ENCODE measurements around the gene MEF2A.

Gene MEF2A

DNA sequence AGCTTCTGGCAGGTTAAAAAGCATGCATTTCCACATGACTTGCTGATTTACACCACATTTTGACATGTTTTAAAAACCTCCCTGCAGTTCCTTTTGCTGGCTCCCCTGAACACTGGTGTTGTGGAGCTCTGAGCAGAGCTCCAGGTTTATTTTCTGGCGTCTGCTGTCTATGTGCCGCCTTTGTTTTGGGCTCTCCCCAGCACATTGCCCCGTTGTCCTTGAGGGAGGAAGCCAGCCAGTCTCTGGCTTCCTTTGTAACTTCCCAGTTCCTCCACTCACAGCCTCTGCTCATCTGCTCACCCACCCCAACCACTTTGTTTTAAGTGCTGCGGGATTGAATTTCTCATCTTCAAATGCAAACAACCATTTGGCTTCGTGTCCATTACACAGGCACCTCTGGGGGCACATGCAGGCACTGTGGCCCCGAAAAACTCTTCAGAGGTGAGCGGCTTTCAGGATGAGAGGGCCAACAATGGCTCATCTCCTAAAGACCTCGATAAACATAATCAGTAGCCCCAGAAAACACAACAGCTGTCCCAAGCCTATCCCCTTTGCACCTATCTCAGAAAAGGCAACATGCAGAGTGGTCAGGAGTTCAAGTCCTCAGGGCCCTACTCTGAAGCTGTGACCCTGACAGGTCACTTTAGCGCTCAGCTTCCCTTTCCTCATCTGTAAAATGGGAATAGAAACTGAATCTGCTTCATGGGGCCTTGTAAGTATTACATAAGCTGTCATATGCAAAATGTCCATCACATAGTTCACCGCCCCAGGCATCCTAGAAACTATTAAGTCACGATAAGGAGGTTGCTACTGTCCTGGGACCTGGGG is 1.3 kb upstream of the MEF2A start:
- DNase-seq, result peak; percentile 79

DNA sequence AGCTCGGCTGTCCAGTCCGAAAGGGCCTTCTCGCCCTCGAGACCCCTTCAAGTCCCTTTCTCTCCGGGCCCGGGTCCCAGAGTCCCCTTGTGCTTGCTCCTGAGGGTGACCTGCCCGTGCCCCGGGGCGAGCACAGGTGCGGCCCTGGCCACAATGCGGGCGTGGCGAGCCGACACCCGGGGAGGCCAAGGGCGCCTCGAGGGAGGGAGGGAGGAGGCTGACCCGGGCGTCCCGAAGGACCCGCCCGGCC is 810 bp upstream of the MEF2A start:
- no peak for DNase-seq

DNA sequence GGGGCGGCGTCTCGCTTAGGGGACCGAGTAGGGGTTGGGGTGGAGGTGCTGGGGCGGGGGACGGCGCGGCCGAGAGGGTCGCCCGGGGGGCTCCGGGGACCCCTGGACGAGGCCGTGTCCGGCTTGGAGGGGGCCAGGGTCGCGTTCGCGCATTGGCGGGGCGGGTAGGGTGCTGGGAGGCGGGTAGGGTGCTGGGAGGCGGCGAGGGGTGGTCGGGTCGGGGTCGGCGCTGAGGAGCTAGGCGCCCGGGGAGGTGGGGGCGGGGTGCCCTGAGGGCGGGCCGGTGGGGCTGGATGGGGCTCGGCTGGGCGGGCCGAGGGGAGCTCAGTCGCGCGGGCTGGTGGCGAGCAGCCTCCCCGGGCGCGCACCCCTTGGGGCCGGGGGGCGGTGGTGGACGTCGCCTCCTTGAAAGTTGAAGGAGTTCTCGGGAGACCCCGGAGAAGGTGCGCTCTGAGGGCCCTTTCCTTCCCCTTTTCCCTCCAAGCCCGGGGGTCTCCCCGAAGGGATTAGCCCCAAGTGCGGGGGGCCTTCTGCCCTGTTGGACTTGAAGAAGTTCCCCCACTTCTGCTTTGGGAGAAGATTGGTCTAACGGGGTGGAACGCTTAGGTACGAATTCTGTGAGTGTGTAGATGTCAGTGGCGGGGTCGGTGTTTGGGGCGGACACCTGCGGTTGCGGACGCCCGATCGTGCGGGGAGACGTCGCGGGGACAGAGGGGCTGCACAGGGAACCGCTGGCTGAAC is 543 bp downstream of the MEF2A start:
- peak; percentile 28 for DNase-seq

DNA sequence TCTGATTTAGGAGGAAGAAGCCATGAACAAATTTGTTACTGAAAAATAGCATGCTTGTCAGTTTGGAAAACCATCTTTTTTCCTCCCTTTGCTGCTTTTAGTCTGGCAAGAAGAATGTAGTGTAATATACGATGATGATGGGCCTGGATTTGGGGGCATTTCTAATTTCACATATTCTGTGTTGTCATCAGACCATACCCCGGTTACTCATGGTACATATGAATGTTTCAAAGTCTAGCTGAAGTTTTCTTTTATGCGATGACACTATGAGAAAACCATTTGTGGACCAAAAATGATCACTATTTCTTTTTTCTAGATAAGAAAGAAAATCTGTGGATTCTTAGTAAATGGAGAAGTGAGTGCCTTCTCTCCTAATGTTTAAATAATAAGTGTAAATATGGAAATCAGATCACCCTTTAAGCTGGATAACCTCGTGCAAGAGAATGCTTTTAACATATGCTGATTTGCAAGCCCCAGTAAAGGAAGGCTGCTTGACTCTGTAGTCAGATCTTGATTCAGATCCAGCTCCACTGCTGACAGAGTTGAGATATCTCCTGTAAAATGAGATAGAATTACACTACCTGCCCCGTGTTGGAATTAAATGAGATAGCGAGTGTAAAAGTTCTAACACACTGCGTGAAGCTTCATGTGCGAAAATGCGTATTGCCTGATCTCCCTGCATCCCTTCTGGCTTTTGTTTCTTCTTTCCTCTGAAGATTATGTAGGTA is 3.0 kb downstream of the MEF2A start:
- no peak for DNase-seq

DNA sequence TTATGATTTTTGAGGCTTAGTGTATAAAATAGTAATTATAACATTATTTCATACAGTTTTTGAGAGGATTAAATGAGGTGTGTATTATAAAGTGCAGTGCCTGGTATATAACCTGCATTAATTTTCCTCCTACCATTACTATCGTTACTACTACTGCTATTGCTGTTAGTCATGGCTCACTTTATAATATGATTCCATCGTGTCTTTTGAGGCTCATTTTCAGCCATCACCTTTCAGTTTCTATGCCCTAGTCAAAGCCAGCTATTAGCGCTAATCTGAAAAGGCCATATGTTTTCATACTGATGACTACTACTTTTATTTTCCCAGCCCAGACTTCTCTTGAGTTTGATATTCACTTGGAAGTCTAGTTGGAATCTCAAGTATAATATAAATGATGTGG is 5.5 kb downstream of the MEF2A start:
- DNase-seq, result no peak

DNA sequence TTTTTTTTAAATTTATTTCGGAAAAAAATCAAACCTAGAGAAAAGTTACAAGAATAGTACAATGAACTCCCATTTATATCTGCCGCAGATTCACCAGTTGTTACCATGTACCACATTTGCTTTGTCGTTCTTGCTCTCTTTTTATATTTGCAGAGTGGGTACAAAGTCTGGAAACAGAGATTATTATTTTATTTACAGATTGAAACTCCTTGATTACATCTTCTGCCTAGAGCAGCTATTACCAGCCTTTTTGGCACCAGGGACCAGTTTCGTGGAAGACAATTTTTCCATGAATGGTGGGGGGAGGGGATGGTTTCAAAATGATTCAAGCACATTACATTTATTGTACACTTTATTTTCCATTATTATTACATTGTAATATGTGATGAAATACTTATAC is 8.3 kb downstream of the MEF2A start:
- no peak for DNase-seq

DNA sequence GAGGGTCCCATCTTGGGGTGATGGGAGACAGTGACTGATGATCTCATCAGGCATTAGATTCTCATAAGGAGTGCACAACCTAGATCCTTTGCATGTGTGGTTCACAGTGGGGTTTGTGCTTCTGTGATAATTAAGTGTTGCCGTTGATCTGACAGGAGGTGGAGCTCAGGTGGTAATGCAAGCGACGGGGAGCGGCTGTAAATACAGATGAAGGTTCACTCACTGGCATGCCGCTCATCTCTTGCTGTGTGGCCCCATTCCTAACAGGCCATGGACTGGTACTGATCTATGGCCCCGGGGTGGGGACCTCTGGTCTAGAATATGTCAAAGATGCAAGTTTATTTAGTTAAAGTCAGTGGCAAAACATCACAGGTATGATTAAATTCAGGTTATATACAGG is 8.7 kb downstream of the MEF2A start:
- no peak for DNase-seq

DNA sequence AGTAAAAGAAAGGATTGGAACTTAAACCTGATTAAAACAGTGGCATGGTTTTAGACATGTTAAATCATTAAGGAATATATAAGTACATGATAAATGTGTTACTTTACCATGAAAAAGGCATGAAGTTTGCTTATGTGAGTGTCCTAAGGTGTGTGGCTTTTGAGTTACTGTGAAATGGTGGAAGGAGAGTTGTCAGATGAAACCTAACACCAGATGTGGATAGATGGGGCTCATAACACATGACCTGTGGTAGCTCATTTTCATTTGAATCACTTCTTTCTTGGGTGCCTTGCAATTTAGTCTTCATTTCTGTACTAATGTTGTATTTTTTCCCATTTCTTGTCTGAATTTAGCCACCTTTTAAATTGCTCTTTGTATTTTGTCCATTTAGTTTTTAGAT is 13.0 kb downstream of the MEF2A start:
- DNase-seq, result no peak

DNA sequence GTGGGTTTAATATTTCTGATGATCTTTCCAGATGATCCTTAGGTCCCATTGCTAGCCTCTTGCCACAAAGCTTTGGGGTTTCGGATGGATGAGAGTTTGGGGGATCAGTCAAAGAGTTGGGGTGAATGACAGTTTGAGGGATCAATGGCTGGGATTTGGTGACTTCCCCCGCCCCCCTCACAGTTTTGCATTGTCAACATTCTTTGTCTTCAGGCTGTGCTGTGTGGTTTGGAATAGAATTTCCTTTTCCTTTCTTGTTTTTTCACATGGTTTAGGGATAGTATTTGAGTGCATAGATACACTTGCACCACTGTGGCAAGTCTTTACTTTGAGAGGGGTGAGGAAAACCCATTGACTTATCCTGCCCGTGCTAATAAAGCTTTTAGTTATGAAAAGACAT is 14.3 kb downstream of the MEF2A start:
- DNase-seq, result no peak

DNA sequence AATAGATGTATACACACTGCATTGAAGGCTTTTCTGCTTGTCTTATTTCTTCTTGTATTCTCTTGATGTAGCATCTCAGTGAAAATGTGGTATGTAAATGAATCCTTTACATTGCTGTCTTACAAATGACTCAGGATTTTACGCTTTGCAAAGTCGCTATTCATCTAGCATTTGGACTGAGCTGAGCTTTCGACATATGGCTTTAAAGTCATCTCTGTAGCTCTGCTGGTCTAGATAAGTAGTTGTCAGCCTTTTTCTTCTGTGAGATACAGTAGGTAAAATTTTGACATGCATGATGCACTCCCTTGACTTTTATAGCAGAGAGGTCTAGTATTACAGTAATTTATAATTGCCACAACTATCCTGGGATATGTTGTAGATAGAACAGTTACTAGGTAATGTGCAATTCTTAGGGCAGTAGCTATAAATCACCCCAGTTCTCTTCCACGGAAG is 16.8 kb downstream of the MEF2A start:
- no peak for DNase-seq

DNA sequence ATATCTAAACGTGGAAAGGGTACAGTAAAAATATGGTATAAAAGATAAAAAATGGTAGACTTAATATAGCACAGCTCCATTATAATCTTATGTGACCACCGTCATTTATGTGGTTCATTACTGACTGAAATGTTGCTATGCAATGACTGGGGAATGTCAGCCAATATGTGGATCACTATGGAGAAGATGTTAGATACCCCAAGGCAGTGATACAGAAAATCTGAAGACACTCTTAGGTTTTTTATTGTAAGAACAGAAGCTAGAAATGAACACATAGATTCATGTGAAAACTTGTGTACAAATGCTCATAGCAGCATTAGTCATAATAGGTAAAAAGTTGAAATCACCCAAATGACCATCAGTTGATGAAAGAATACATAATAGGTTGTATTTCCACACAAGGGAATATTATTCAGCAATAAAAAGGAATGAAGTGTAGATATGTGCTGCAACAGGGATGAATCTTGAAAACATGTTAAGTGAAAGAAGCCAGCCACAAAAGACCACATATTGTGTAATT is 18.4 kb downstream of the MEF2A start:
- no peak for DNase-seq

DNA sequence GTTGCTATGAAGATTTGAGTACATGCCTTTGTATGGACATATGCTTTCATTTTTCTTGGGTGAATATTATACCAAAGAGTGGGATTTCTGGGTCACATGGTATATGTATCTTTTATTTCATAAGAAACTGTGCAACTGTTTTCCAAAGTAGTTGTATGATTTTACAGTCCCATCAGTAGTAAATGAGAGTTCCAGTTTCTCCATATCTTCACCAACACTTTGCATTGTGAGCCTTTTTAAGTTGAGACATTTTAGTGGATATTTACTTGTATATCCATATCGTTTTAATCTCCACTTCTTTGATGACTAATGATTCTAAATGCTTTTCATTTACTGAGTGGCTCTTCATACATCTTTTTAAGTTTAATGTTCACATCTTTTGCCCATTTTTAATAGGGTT is 20.3 kb downstream of the MEF2A start:
- DNase-seq, result no peak

DNA sequence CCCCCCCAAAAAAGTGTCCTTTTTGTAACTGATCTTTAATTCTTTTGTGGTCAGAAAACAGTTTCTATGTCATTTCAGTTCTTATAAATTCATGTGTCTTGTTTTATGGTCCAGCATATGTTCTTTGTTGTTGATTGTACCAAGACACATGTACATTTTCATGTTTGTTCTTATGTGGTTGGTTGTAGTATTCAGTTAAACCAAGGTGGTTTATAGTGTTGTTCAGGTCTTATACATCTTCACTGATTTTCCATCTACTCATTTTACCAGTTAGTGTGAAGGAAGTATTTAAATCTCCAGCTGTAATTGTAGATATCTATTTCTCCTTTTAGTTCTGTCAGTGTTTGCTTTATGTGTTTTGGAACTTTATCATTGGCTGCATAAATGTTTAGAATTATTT is 24.0 kb downstream of the MEF2A start:
- DNase-seq, result no peak

DNA sequence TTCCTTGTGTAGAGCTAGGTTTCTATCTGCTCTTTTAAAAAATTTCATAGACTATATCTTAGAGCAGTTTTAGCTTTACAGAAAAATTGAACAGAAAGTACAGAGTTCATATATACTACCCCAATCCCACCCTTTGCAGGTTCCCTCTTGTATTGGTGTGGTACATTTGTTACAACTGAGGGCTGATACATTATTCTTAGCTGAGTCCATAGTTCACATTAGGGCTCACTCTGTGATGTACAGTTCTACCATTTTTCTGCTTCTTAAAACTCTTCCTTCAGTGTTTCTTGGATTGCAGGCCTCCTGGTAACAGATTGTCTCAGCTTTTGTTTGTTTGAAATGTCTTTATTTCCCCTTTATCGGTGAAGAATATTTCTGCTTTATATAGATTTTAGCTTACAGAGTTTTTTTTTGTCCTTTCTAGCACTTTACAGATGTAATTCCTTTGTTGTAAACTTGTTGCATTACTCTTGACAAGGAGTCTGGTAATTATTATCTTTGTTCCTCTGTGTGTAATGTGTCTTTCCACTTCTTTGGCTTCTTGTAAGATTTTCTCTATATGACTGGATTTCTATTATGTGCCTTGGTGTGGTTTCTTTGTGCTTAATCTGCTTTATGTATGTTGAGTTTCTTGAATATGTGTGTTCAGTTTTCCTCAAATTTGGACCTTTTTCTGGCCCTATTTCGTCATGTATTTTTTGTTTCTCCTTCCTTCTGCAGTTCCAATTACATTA is 25.3 kb downstream of the MEF2A start:
- no peak for DNase-seq

DNA sequence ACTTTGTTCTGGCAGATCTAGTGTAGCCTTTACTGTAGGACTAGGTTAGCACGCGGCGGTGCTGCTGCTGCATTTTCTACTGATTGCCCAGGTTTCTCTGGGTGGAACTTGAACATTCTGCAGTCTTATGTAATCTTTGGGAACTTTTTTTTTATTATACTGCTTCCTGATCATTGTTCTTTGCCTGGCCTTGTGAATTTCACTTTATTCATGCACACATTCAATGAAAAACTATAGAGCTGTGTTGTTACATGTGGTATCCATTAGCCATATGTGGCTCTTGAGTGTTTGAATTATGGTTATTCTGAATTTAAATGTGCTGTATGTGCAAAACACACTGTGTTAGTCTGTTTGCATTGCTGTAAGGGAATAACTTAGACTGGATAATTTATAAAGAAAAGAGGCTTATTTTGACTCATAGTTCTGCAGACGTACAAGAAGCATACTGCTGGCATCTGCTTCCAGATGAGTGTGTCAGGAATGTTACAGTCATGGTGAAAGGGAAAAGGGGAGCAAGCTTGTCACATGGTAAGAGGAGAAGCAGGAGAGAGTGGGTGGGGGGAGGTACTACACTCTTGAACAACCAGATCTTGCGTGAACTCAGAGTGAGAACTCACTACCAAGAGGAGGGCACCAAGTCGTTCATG is 26.5 kb downstream of the MEF2A start:
- no peak for DNase-seq

DNA sequence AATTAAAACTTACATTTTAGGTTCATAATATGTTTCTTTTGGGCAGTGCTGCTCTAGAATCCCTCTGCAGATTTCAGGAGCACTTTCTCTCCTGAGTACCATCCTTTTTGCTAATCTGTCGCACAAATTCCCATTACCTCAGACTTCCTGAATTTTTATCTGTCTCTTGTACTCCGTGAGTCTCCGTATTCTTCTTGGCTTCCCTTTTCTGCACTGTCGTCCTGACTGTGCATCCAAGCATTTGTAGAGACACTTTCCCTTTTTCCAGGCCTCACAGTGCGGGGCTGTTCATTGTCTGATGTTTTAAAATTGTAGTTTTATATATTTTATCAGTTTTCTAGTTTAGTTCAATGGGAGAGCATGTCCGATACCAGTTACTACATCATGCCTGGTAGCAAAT is 27.3 kb downstream of the MEF2A start:
- DNase-seq, result no peak

DNA sequence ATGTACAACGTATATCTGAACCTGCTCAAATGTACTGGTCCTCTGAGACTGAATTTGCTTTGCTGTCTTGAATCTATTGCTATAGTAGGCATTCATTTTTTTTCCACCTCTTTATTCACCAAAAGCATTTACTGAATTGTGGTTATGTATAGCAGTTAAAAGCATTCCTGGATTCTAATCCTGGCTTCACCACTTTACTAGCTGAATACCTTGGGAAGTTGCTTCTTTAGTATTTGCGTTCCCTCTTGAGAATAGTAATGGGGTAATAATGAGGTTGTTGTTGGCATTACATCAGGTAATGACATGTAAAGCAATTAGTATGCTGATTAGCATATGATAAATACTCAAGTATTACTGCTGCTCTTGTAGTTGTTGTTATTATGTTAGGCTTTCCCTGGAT is 29.1 kb downstream of the MEF2A start:
- DNase-seq, result no peak

DNA sequence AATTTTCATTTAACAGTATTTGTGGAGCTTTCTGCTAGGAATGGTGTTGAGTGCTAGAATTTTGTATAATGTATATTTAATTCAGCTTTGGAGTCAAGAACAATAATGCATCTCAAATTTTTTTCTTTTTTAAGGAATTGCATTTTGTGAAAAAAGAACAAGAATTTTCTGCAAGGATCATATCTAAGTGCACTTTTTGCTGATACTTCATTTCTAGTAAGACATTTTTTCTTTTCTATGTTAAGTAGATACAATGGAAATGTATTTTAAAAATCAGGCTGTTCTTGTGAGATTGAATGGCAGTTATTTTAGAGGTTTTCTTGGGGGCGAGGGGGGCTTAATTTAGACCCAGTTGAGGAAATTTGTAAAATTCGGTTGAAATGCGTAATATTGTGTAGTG is 32.5 kb downstream of the MEF2A start:
- DNase-seq, result no peak

DNA sequence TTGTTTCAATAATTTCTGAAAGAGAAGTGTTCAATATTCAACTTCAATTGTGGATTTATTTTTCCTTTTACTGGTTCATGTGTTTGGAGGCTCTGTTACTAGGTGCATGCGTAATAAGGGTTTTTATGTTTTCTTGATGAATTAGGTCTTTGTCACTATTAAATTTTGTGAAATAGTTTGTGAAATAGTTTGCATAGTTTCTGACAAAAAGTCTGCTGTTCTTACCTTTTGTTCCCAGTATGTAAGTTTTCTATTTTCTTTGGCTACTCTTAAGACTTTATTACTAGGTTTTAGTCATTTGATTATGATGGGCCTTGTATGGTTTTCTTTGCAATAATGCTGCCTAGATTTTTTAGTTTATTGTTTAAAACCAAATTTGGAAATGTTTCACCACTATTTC is 38.0 kb downstream of the MEF2A start:
- no peak for DNase-seq

DNA sequence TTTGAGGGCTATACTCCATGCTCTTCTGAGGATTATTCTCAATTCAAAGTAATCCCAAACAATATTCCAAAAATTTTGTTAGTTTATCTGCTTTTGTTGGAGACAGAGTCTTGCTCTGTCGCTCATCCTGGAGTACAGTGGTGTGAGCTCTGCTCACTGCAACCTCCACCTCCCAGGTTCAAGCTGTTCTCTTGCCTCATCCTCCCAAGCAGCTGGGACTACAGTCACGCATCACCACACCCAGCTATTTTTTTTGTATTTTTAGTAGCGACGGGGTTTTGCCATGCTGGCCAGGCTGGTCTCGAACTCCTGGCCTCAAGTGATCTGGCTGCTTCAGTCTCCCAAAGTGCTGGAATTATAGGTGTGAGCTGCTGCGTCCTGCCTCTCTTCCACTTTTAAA is 39.1 kb downstream of the MEF2A start:
- peak; percentile 63 for DNase-seq

DNA sequence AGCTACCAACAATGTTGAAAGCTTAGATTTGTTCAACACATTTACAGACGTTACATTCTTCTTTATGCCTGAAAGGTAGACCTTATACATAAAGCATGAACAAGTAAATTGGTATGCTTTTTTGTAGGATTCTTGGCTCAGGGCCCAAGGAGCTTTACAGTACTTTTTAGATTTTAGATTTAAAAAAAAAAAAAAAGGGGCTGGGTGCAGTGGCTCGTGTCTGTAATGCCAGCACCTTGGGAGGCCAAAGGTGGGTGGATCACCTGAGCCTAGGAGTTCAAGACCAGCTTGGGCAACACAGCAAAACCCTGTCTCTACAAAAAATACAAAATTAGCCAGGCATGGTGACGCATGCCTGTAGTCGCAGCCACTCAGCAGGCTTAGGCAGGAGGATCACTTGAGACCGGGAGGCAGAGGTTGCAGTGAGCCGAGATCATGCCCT is 39.7 kb downstream of the MEF2A start:
- no peak for DNase-seq

DNA sequence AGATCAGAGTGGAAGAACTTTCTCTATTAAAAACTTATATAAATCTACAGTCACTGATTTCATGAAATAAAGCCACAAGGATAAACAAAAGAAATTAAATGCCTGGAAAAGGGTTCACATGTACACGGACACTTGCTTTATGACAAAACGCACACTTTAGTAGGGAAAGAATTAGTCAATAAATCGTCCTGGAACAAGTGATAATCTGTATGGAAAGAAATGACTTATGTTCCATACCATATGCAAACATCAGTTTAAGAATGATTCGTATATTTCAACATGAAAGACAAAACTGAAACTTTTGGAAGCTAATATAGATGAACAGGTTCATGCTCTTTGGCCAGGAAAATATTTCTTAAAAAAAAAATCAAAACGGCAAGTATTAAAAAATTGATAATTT is 40.2 kb downstream of the MEF2A start:
- DNase-seq, result no peak

DNA sequence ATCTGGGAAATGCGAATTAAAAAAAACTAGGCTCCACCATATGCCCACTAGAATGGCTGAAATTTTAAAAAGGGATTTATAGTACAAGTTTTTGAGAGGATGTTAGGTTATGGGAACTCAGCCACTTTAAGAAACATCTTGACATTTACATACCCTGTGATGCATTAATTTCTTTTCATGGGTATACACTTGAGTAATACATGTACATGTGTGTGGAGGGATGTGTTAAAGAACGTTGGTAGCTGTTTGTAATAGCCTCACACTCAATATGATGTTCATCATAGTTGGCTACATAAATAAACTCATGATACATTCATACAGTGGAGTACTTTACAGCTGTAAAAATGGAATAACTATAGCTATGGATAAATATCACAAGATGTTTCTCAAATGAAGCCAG is 40.9 kb downstream of the MEF2A start:
- no peak for DNase-seq
